GM10266 (cell line): Measurements from ENCODE around the gene MBD3.
"Not testable (repeated sequence)": the region's sequence is repeated elsewhere in the genome, so short reads cannot be mapped to it uniquely, and the experiment has no call there.

Experiments used
- DNase-seq: peaks from one replicate; pipeline ENCODE4 v3.0.0; 2012; ENCODE audit errors: extremely low spot score
- TF ChIP-seq, protein P1 (sequence below): IDR thresholded peaks from 2 replicates; pipeline ENCODE4 v1.5.1; 2012; ENCODE audit warnings: mild to moderate bottlenecking, low read depth; ENCODE audit not compliant: control insufficient read depth, insufficient read depth; ENCODE audit errors: missing control alignments

MBD3 gene

DNA sequence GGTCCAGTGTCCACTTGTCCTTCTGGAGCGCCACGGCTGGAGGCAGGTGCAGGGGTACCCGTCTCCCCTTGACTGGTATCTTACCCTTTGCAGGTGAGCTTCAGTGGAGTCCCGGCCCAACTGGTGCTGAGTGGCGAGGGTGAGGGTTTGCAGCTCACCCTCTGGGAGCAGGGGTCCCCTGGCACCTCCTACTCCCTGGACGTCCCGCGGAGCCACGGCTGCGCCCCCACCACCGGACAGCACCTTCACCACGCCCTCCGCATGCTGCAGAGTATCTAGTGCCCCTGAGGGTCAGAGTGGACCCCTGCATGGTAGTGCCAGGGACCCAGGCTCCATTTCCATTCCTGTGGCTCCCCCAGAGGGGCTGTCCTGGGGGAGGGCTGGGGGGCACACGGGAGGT is 57.7 kb downstream of the MBD3 start:
- TF ChIP-seq, protein P1, sequence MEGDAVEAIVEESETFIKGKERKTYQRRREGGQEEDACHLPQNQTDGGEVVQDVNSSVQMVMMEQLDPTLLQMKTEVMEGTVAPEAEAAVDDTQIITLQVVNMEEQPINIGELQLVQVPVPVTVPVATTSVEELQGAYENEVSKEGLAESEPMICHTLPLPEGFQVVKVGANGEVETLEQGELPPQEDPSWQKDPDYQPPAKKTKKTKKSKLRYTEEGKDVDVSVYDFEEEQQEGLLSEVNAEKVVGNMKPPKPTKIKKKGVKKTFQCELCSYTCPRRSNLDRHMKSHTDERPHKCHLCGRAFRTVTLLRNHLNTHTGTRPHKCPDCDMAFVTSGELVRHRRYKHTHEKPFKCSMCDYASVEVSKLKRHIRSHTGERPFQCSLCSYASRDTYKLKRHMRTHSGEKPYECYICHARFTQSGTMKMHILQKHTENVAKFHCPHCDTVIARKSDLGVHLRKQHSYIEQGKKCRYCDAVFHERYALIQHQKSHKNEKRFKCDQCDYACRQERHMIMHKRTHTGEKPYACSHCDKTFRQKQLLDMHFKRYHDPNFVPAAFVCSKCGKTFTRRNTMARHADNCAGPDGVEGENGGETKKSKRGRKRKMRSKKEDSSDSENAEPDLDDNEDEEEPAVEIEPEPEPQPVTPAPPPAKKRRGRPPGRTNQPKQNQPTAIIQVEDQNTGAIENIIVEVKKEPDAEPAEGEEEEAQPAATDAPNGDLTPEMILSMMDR, result no peak
- no peak for DNase-seq

DNA sequence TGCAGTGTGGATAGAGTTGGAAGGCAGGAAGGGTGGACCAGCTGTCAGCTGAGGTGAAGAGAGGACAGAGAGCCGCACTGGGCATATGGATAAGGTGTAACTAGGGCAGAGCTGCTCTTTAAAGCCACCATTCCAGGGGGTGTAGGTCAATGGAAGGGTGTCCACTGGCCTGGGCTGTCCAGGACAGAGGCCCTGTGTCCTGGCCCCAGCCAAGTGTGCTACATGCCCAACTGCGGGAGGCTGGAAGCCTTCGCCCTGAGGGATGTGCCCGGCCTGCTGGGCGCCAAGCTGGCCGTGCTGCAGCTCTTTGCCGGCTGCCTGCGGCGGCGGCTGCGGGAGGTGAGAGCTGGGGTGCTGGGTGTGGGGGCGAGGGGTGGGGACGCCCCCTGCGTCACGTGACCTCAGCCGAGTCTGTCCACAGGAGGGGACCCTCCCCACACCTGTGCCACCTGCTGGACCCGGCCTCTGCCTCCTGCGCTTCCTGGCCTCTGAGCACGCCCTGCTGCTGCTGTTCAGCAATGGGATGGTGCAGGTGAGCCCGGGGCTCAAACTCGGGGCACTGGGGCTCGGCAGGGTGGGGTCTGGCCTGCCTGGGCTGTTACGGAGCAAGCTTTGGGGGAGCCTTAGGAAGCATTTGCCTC is 59.0 kb downstream of the MBD3 start:
- TF ChIP-seq, protein P1, result no peak
- no peak for DNase-seq

DNA sequence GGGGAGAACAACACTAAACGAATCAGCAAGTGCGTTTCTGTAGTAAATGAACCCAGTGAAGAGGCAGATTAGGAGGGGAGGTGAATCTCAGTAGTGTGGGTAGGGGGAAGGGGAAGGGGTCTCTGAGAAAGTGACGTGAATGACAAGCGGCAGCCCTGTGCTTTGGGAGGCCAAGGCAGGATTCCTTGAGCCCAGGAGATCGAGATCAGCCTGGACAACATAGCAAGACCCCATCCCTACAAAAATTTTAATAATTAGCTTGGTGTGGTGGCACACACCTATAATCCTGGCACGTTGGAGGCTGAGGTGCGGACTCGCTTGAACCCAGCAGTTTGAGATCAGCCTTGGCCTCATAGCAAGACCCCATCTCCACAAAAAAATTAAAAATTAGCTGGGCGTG is 60.7 kb downstream of the MBD3 start:
- no peak for DNase-seq
- TF ChIP-seq, protein P1, result no peak

DNA sequence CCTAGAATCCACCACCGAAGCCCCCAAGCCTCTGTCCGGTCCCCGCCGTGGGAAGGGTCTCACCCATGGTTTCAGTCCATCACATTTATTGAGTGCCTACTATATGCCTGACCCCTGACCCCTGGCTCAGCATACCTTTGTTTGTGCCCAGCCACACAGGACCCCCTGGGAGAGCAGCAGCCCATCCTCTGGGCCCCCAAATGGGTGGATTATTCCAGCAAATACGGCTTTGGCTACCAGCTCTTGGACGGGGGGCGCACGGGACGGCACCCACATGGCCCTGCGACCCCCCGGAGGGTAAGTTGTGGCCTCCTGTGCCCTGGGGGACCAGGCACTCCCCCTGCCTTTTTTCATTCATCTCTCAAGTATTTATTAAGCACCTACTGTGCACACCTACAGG is 61.1 kb downstream of the MBD3 start:
- TF ChIP-seq, protein P1, result no peak
- no peak for DNase-seq

DNA sequence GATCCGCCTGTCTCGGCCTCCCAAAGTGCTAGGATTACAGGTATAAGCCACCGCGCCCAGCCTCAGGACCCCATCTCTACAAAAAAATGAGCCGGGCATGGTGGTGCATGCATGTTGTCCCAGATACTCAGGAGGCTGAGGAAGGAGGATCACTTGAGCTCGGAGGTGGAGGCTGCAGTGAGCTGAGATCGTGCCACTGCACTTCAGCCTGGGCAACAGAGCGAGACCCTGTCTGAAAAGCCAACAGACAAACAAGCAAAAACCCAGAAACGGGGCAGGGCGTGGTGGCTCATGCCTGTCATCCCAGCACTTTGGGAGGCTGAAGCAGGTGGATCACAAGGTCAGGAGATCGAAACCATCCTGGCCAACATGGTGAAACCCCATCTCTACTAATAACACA is 61.8 kb downstream of the MBD3 start:
- not testable (repeated sequence) for DNase-seq

DNA sequence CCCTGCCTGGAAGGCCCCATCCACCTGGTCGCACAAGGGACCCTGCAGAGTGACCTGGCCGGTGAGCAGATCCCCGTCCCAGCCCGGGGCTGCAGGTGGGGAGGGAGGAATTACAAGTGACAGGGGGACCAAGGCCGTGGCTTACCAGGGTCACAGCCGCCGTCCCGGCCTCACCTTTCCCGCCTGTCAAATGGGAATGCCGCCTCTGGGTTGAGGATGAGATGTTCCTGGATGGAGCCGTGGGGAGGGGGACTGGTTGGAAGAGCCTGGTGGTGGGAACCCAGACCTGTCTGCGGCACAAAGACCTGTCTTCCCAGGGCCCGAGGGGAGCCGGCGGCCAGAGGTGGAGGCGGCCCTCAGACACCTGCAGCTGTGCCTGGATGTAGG is 63.2 kb downstream of the MBD3 start:
- TF ChIP-seq, protein P1, result no peak
- no peak for DNase-seq

DNA sequence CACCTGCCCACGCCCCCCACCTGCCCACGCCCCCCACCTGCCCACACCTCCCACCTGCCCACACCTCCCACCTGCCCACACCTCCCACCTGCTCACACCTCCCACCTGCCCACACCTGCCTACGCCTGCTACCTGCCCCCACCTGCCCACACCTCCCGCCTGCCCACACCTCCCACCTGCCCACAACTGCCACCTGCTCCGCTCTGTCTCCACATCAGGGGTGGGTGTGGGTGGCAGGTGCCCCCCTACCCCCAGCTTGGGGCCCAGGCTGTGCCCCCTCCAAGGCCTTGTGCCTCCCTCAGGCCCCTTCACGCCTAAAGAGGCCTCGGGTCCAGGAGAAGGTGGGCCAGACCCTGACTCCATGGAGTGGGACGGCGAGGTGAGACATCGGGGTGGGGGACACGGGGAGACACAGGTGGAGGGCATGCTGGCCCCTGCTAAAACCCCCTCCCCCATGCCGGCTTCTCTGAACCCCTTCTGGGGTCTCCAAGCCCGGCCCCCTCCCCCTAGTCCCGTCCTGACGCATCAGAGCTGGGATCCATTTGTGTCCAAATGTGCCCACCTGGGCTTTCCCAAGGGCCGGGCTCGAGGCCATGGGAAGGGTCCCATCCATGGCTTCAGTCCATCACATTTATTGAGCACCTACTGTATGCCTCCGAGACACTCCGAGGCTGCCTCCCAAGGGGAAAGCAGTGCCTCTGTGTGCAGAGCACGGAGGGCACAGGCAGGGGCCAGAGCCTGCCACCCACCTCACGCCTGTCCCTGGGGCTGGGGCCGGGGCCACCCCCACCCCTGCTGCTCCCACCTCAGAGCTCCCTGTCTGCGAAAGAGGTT is 63.9 kb downstream of the MBD3 start:
- DNase-seq, result no peak
- TF ChIP-seq, protein P1, result no peak
